ENCODE results near the gene SSH2. TPM values are rescaled to one million over a fixed set of nuclear protein-coding genes. Genes with fewer than 3 reads are reported as not detected.

The SSH2 gene
- total and polyA plus RNA-seq, 2 experiments from 2014 or later: 32.4 to 43.2 TPM

DNA sequence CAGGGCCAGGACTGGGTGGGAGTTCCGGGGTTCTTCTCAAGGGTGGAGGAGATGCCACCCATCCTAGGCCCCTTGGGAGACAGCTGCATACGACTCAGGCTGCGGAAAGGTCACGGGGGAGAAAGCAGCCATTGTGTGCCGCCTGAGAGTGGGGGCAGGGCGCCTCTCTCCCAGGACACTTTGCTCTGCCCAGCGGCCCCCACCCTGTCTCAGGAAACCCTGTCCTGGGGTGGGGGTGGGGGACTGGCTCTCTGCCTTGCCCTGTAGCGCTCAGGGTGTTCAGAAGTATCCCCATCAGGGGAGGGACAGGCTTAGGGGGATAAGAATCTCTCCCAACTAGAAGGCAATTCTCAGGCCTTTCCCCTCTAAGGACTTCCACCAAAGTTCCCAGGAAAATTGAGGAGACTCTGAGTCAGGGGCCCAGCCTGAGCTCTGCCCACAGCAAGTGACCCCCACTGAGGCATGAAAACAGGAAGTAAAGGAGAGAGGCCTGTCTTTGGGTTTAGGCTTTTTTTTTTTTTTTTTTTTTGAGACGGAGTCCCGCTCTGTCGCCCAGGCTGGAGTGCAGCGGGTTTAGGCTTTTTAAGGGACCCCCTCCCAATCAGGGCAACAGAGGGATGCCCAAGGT lies 345.5 kb downstream of the SSH2 start:
- Histone ChIP-seq H3K4me1 (ENCODE audit: low read depth) (peaks cover 7% of the 10 kb centered on the region), H3K27ac (no peak overlapping the region), H3K27me3 (no peaks in the 10 kb centered on the region), H3K9me3 (ENCODE audit: low read depth) (no peaks in the 10 kb centered on the region), H3K4me3 (no peak overlapping the region), H3K36me3 (no peaks in the 10 kb centered on the region)
- TF ChIP-seq, protein P1, sequence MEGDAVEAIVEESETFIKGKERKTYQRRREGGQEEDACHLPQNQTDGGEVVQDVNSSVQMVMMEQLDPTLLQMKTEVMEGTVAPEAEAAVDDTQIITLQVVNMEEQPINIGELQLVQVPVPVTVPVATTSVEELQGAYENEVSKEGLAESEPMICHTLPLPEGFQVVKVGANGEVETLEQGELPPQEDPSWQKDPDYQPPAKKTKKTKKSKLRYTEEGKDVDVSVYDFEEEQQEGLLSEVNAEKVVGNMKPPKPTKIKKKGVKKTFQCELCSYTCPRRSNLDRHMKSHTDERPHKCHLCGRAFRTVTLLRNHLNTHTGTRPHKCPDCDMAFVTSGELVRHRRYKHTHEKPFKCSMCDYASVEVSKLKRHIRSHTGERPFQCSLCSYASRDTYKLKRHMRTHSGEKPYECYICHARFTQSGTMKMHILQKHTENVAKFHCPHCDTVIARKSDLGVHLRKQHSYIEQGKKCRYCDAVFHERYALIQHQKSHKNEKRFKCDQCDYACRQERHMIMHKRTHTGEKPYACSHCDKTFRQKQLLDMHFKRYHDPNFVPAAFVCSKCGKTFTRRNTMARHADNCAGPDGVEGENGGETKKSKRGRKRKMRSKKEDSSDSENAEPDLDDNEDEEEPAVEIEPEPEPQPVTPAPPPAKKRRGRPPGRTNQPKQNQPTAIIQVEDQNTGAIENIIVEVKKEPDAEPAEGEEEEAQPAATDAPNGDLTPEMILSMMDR (IDR thresholded peaks at IDR 0.05; ENCODE audit: low read depth, low read length): no peak
- DNase-seq (ENCODE audit: low read depth in 1 of 2, low spot score in 1 of 2): no peak

DNA sequence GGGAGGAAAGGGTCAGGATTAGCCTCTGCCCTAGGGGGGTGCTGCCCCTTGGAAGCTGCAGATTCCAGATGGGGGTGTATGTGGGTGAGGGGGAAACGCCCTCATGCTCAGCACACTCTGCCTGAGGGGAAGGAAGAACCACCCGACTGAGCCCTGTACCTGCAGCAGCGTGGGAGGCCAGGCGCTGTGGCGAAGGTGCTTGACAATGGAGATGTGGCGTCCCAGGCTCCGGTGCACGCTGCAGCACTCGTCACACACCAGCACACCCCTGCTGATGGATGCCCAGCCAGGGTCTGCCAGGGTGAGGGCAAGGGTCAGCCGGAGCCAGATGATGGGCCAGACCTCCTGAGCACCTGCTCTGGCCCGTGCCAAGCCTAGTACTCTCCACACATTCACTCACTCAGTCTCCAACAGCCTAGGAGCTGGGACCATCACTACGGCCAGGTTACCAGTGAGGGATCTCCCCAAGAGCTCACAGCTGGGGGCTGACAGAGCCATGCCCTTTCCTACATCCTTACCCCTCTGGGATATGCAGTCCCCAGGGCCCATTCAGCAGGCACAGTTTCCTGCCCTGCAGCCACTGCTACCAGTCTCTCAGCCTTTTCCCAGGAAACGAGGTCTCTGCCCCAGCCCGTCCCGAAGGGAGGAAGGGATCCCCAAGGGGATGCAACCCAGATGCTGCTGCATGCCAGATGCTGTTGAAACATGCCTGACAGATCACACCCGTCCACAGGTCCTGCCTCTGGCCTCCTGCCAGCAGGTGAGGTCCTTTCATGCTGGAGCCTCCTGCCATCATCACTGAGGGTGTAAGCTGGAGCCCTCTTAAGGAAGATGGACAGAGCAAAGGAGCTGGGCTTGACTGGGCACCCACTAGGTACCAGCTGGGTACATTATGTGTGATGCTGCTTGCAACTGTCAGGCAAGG lies 346.4 kb downstream of the SSH2 start:
- Histone ChIP-seq H3K9me3 (ENCODE audit: low read depth) (no peaks in the 10 kb centered on the region), H3K27me3 (no peaks in the 10 kb centered on the region), H3K4me3 (no peak overlapping the region), H3K4me1 (ENCODE audit: low read depth) (peaks cover 7% of the 10 kb centered on the region), H3K27ac (no peak overlapping the region), H3K36me3 (no peaks in the 10 kb centered on the region)
- TF ChIP-seq, protein P1 (IDR thresholded peaks at IDR 0.05; ENCODE audit: low read depth, low read length): no peak
- DNase-seq (ENCODE audit: low read depth in 1 of 2, low spot score in 1 of 2): no peak

DNA sequence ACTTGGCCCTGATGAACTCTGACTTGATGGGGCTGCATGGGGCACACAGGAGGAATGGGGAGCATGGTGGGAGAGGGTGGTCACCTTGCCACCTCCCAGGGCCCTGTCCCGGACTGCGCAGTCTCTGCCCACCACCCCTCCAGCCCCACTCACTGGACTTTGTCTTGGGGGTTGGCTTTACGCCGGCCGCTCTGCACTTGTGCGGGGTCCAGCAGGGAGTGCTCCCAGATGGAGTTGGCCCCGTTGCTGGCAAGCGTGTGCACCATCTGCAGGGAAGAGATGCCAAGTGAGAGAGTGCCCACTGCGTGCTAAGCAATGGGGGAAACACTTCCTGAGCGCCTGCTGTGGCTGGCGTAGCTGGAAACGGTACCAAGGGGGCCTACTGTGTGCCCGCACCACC lies 347.3 kb downstream of the SSH2 start:
- H3K9me3 ChIP-seq (ENCODE audit: low read depth): no peaks in the 10 kb centered on the region
- TF ChIP-seq, protein P1 (IDR thresholded peaks at IDR 0.05; ENCODE audit: low read depth, low read length): no peak
- no peaks in the 10 kb centered on the region for H3K36me3 ChIP-seq
- H3K4me1 ChIP-seq (ENCODE audit: low read depth): peaks cover 4% of the 10 kb centered on the region
- no peak for DNase-seq (ENCODE audit: low read depth in 1 of 2, low spot score in 1 of 2)
- H3K4me3 ChIP-seq: no peak overlapping the region
- H3K27ac ChIP-seq: no peak overlapping the region
- no peaks in the 10 kb centered on the region for H3K27me3 ChIP-seq

DNA sequence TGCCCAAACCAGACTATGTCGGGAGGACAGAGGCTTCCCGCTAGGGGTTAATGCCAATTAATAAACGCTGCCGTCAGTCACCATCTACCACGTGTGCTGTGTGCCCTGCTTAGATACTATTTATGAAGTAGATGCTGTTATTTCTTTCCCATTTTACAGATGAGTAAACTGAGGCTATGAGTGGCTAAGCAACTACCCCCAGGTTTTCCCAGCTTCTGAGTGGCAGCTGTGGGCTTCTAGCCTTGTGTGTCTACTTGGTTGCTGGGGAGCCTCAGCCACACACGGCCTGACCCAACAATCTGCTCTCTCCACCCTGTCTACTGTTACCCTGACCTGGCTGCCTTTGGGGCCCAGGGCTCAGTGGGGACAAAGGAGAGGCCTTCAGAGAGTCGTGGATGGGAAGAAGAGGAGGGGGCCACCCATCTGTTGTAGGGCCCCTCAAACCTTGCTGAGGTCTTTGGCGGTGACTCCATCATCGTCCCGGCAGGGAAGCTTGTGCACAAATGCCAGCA lies 347.7 kb downstream of the SSH2 start:
- H3K27me3 ChIP-seq: no peaks in the 10 kb centered on the region
- DNase-seq (ENCODE audit: low read depth in 1 of 2, low spot score in 1 of 2): no peak
- TF ChIP-seq, protein P1 (IDR thresholded peaks at IDR 0.05; ENCODE audit: low read depth, low read length): no peak
- peaks cover 4% of the 10 kb centered on the region for H3K4me1 ChIP-seq (ENCODE audit: low read depth)
- H3K9me3 ChIP-seq (ENCODE audit: low read depth): no peaks in the 10 kb centered on the region
- no peak overlapping the region for H3K4me3 ChIP-seq
- no peak overlapping the region for H3K27ac ChIP-seq
- no peaks in the 10 kb centered on the region for H3K36me3 ChIP-seq

DNA sequence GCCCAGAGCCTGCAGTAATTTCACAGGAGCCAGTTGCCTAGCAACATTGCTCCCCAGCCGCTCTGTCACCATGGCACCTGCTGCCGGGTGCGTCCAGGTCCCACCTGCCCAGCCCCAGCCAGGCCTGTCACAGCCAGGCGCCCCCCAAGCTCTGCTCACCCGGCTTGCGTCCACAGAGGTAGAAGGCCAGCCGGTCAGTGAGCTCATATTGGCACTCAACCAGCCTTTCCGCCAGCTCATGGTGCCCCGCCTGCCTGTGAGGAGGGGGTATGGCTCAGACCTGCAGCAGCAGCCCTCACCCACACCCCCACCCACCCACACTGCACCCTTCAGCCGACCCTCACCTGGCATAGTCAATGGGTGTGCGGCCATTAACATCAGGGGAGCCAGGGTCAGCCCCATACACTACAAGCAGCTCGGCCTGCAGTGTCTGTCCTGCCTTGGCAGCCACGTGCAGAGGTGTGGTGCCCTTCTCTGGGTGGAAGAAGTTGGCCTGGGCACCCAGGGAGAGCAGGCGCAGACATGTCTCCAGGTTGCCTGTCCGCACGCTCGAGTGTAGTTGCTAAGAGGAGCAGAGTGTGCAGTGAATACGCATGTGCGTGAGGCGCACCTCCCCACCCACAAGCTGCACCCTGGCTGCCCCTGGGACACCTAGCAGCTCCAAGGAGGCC lies 348.3 kb downstream of the SSH2 start:
- TF ChIP-seq, protein P1 (IDR thresholded peaks at IDR 0.05; ENCODE audit: low read depth, low read length): no peak
- DNase-seq (ENCODE audit: low read depth in 1 of 2, low spot score in 1 of 2): no peak
- H3K9me3 ChIP-seq (ENCODE audit: low read depth): no peaks in the 10 kb centered on the region
- no peaks in the 10 kb centered on the region for H3K36me3 ChIP-seq
- no peaks in the 10 kb centered on the region for H3K27me3 ChIP-seq
- H3K4me1 ChIP-seq (ENCODE audit: low read depth): peaks cover 4% of the 10 kb centered on the region
- no peak overlapping the region for H3K27ac ChIP-seq
- no peak overlapping the region for H3K4me3 ChIP-seq
